ENCODE data around the gene NXF2. TPM values are rescaled to one million over a fixed set of nuclear protein-coding genes. Genes with fewer than 3 reads are reported as not detected.

Gene NXF2
- total RNA-seq, 2 experiments from 2014 or later, result not detected

Other genes starting within 250 kb of the NXF2 start
- under 1 TPM in 1 of 2 experiments, not detected in 1; 0.31 TPM for gene TCEAL2, start 121.5 kb upstream of the NXF2 start, total RNA-seq
- gene TCEAL6, start 104.7 kb upstream of the NXF2 start, total RNA-seq, result not detected
- 1 to 10 TPM; 2.6 to 4.3 TPM for gene BEX5, start 91.2 kb upstream of the NXF2 start, total RNA-seq
- gene TCP11X1, start 31.9 kb upstream of the NXF2 start, total RNA-seq, result not detected
- gene NXF2B, start 192.8 kb downstream of the NXF2 start, total RNA-seq, result not detected
- gene TCP11X2, start 224.6 kb downstream of the NXF2 start, total RNA-seq, result not detected

Data from activated naive CD8-positive, alpha-beta T cell treated with anti-CD3 and anti-CD28 coated beads, Interleukin-2, amount 10 ng/mL, durations not matched to agents 7 days and 5 days (primary cell).